ENCODE measurements around the gene LCN6. TPM values are rescaled to one million over a fixed set of nuclear protein-coding genes. Genes with fewer than 3 reads are reported as not detected.

LCN6 gene
- total and polyA plus RNA-seq, 2 of the 13 experiments (the other 11 are each of a cell fraction or from before 2014, with no cell fraction given) = not detected

- TF ChIP-seq HMGXB3 (CRISPR knock-in tag; IDR thresholded peaks at IDR 0.05; ENCODE audit: borderline replicate concordance) (peak; percentile 71; the same call in 1 of the 2 replicates), MIER3 (CRISPR knock-in tag; IDR thresholded peaks at IDR 0.05; ENCODE audit: borderline replicate concordance) (peak; percentile 57; the same call in 1 of the 2 replicates), ZNF605 (CRISPR knock-in tag; IDR thresholded peaks at IDR 0.05) (no peak), BATF2 (CRISPR knock-in tag; IDR thresholded peaks at IDR 0.05) (peak; percentile 38; the same call in 1 of the 2 replicates), MTA3 (CRISPR knock-in tag; IDR thresholded peaks at IDR 0.05) (no peak), ZNF720 (CRISPR knock-in tag; IDR thresholded peaks at IDR 0.05) (no peak), ZNF33B (CRISPR knock-in tag; IDR thresholded peaks at IDR 0.05) (peak; percentile 46; the same call in 1 of the 2 replicates), ZMAT3 (CRISPR knock-in tag; conservative IDR thresholded peaks at IDR 0.05) (peak; percentile 80; the same call in 1 of the 2 replicates), ZNF660 (CRISPR knock-in tag; IDR thresholded peaks at IDR 0.05; ENCODE audit: borderline replicate concordance, low read depth) (no peak), DRAP1 (CRISPR knock-in tag; IDR thresholded peaks at IDR 0.05) (peak; percentile 84), GRHL1 (CRISPR knock-in tag; conservative IDR thresholded peaks at IDR 0.05) (no peak), BRF2 (CRISPR knock-in tag; IDR thresholded peaks at IDR 0.05) (peak; percentile 88), SNRNP70 (IDR thresholded peaks at IDR 0.05; ENCODE audit: low read depth, low read length) (no peak), SAP130 (CRISPR knock-in tag; IDR thresholded peaks at IDR 0.05; ENCODE audit: low read depth) (peak; percentile 85), TIGD3 (CRISPR knock-in tag; IDR thresholded peaks at IDR 0.05; ENCODE audit: borderline replicate concordance) (0 out of 2 replicates have a peak, but pooled peaks have one; percentile 48), ATF6 (CRISPR knock-in tag; conservative IDR thresholded peaks at IDR 0.05) (0 out of 2 replicates have a peak, but pooled peaks have one; percentile 67), DNMT1 (CRISPR knock-in tag; IDR thresholded peaks at IDR 0.05) (peak; percentile 50; the same call in 1 of the 2 replicates)
Observed at GRCh38 chr9:136728080-136728547, 20.2 kb downstream of the LCN6 start (continued).
